Spinal cord (tissue), 10 donors: ENCODE measurements around the gene CENPB. TPM values are rescaled to one million over a fixed set of nuclear protein-coding genes. Genes with fewer than 3 reads are reported as not detected.
A peak's percentile ranks its signal among the peaks of the same experiment; 100 is the strongest.
"Not testable (repeated sequence)": the region's sequence is repeated elsewhere in the genome, so short reads cannot be mapped to it uniquely, and the experiment has no call there.

Source experiments
- DNase-seq, 6 donors: peaks; one replicate each; pipeline versions ENCODE4 v3.0.0 to v3.0.0-alpha.2; 2013 to 2015; ENCODE audit warnings: low spot score in 6 of 6, low read depth in 4 of 6
- H3K27ac ChIP-seq: one replicate; pipeline ENCODE4 v1.5.1; 2013; ENCODE audit warnings: low read depth, low read length, control low read depth
- H3K27me3 ChIP-seq: one replicate; pipeline ENCODE4 v1.6.1; 2013; ENCODE audit warnings: low read length; ENCODE audit not compliant: control insufficient read depth, insufficient read depth
- H3K36me3 ChIP-seq: one replicate; pipeline ENCODE4 v1.6.1; 2013; ENCODE audit warnings: low read length; ENCODE audit not compliant: control insufficient read depth, insufficient read depth
- H3K4me1 ChIP-seq: one replicate; pipeline ENCODE4 v1.6.1; 2013; ENCODE audit warnings: low read length; ENCODE audit not compliant: control insufficient read depth, insufficient read depth
- H3K4me3 ChIP-seq: one replicate; pipeline ENCODE4 v1.5.1; 2013; ENCODE audit warnings: low read depth, low read length, control low read depth
- H3K9me3 ChIP-seq: one replicate; pipeline ENCODE4 v1.6.1; 2013; ENCODE audit warnings: low read length; ENCODE audit not compliant: control insufficient read depth, insufficient read depth
- WGBS: methylation state at CpG from one replicate; pipeline ENCODE4 v1.1.5; 2013; ENCODE audit warnings: missing lambda C conversion rate; ENCODE audit not compliant: insufficient coverage; 5-methylcytosine and 5-hydroxymethylcytosine counted together
- long read RNA-seq, 4 donors: transcript quantifications; one replicate each; lab custom pipeline, GENCODE V29; 2026
- polyA plus RNA-seq, 2 donors: library from polyadenylated mRNA; unstranded; fragments of 120-200 nt; gene quantifications; one replicate each; pipeline ENCODE4 v1.2.1, GENCODE V29; 2013; ENCODE audit not compliant: insufficient read length in 2 of 2
- total RNA-seq, 2 donors: library from RNA; depleted of rRNA in 1 of 2; stranded (reverse); fragments of 120-200 nt in 1 of 2; fragments of >200 nt in 1 of 2; gene quantifications; one replicate each; pipeline versions ENCODE4 v1.2.3 to v1.2.4, GENCODE V29; 2013 to 2014
- donor health status: healthy.

Gene CENPB, protein sequence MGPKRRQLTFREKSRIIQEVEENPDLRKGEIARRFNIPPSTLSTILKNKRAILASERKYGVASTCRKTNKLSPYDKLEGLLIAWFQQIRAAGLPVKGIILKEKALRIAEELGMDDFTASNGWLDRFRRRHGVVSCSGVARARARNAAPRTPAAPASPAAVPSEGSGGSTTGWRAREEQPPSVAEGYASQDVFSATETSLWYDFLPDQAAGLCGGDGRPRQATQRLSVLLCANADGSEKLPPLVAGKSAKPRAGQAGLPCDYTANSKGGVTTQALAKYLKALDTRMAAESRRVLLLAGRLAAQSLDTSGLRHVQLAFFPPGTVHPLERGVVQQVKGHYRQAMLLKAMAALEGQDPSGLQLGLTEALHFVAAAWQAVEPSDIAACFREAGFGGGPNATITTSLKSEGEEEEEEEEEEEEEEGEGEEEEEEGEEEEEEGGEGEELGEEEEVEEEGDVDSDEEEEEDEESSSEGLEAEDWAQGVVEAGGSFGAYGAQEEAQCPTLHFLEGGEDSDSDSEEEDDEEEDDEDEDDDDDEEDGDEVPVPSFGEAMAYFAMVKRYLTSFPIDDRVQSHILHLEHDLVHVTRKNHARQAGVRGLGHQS
- total RNA-seq = 10 to 100 TPM; 35.9 to 74.8 TPM
- polyA plus RNA-seq = 10 to 100 TPM; 75.5 to 80.3 TPM
- long read RNA-seq, donor 1, transcript CENPB-201 (1 exons, 2,840 nt) = major isoform, 54 of 54 reads
- long read RNA-seq, donor 1, partial matches to known transcripts = 0 of 54 reads
- long read RNA-seq, donor 1, other reads (novel, unspliced or antisense) = 0 of 54 reads
- long read RNA-seq, donor 2, transcript CENPB-201 (1 exons, 2,840 nt) = major isoform, 45 of 45 reads
- long read RNA-seq, donor 2, partial matches to known transcripts = 0 of 45 reads
- long read RNA-seq, donor 2, other reads (novel, unspliced or antisense) = 0 of 45 reads
- long read RNA-seq, donor 3, transcript CENPB-201 (1 exons, 2,840 nt) = major isoform, 44 of 44 reads
- long read RNA-seq, donor 3, partial matches to known transcripts = 0 of 44 reads
- long read RNA-seq, donor 3, other reads (novel, unspliced or antisense) = 0 of 44 reads
- long read RNA-seq, donor 4, transcript CENPB-201 (1 exons, 2,840 nt) = major isoform, 62 of 62 reads
- long read RNA-seq, donor 4, partial matches to known transcripts = 0 of 62 reads
- long read RNA-seq, donor 4, other reads (novel, unspliced or antisense) = 0 of 62 reads

DNA sequence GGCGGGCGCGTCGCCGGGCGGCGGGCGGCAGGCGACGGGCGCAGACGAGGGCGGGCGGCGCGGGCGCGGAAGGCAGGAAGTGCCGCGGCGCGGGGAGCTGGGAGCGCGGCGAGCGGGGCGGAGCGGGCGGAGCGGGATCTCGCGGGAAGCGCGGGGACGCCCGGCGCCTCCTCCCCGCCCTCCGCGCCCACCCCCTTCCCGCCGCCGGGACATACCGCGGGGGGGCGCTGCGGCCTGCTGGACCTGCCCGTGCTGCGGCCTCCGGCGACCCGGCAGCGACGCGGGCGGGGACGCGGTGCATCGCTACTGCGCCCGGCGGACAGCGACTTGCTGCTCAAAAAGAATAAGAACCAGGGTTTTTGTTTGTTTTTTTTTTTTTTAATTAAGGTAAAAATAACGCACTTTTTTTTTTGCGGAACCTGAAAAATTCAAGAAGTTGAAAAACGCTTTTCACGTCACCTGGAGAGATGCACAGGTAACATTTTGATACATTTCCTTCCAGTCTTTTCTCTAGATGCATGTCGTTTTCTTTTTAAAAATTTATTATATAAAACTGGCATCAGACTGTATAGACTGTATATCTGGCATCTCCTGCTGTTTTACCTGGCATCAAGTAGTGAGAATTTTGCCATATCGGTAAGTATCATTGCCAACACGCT lies at the start of gene CENPB:
TSS of gene CENPB (minus strand) at position 76 of the 659 bp plus-strand sequence. CDS start 257 bp downstream, outside the sequence.
- Histone ChIP-seq H3K9me3 (no peaks in the 10 kb centered on the region), H3K4me3 (peak within 1 kb of the TSS; percentile 67), H3K27ac (peak within 1 kb of the TSS; percentile 75), H3K36me3 (peaks cover 26% of the 10 kb centered on the region), H3K4me1 (peaks cover 37% of the 10 kb centered on the region), H3K27me3 (no peaks in the 10 kb centered on the region)
- DNase-seq = peak in 5 of 6 donors; percentile 77 to 96 (median 83)
- 0% methylated on average over 55 of the region's 70 CpGs for WGBS

DNA sequence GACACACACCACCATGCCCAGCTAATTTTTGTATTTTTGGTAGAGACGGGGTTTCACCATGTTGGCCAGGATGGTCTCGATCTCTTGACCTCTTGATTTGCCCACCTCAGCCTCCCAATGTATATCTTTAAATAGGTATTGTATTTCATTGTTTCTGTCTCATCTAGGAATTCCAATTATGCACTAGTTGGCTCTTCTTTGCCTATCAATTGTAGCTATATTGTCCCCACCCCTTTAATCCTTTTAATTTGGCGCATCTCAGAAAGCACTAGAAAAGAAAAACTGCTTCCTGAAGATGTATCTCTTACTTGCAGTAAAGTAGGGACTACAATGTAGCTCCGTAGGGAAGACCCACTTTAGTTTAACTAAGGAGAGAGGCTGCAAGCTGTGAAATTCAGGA lies 49.6 kb upstream of the CENPB start:
- Histone ChIP-seq H3K9me3 (no peaks in the 10 kb centered on the region), H3K4me1 (no peaks in the 10 kb centered on the region), H3K27me3 (no peaks in the 10 kb centered on the region), H3K36me3 (peaks cover 4% of the 10 kb centered on the region), H3K27ac (no peak overlapping the region), H3K4me3 (no peak overlapping the region)
- 90% methylated on average over 1 of the region's 4 CpGs for WGBS
- no peak for DNase-seq

DNA sequence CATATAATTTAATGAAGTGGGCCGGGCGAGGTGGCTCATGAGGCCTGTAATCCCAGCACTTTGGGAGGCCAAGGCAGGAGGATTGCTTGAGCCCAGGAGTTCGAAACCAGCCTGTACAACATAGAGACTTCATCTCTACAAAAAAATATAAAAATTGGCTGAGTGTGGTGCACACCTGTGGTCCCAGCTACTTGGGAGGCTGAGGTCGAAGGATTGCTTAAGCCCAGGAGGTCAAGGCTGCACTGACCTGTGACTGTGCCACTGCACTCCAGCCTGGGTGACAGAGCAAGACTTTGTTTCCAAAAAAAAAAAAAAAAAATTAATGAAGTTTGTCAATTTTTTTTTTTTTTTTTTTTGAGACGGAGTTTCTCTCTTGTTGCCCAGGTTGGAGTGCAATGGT lies 43.4 kb upstream of the CENPB start:
- H3K4me3 ChIP-seq = not testable (repeated sequence)
- WGBS = 100% methylated on average over 1 of the region's 5 CpGs
- H3K36me3 ChIP-seq = peaks cover 22% of the 10 kb centered on the region

DNA sequence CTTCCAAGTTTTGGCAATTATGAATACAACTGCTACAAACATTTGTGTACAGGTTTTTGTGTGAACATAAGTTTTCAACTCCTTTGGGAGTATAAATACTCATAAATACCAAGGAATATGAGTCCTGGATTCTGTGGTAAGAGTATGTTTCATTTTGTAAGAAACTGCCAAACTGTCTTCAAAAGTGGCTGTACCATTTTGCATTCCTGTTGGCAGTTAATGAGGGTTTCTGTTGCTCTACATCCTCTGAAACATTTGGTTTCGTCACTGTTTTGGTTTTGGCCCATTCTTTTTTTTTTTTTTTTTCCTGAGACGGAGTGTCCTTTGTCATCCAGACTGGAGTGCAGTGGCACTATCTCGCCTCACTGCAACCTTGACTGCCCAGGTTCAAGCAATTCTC lies 42.3 kb upstream of the CENPB start:
- Histone ChIP-seq H3K9me3 (no peaks in the 10 kb centered on the region), H3K4me1 (no peaks in the 10 kb centered on the region), H3K4me3 (no peak overlapping the region), H3K27me3 (no peaks in the 10 kb centered on the region), H3K27ac (no peak overlapping the region), H3K36me3 (peaks cover 31% of the 10 kb centered on the region)
- no peak for DNase-seq
- 87% methylated on average over 3 of the region's 3 CpGs for WGBS

More for the DNA sequence above, 43.4 kb upstream of the CENPB start:
- H3K9me3 ChIP-seq, H3K27me3 ChIP-seq, H3K27ac ChIP-seq, H3K4me1 ChIP-seq, DNase-seq: not testable (repeated sequence)

DNA sequence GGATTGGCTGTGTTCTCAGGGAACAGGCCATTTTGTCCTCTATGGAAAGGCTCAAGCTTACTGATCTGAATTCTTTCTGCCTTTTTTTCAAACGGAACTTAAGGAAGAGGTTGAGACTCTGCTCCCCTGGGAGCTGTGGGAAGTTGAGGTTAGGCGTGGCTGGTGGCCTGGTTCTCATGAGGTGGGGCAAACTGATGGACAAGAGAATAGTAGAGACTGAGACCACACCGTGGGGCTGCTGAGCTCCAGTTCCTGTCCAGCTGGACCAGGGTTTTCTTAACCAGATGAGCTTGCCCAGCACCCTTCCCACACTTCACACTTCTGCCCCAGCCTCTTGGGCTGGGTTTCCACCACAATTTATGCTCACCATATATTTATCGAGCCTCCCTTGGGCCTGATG lies 39.9 kb upstream of the CENPB start:
- Histone ChIP-seq H3K27ac (no peak overlapping the region), H3K27me3 (no peaks in the 10 kb centered on the region), H3K4me3 (no peak overlapping the region), H3K4me1 (peaks cover 1% of the 10 kb centered on the region), H3K9me3 (no peaks in the 10 kb centered on the region), H3K36me3 (peaks cover 44% of the 10 kb centered on the region)
- no peak for DNase-seq
- WGBS = 90% methylated on average over 4 of the region's 4 CpGs

DNA sequence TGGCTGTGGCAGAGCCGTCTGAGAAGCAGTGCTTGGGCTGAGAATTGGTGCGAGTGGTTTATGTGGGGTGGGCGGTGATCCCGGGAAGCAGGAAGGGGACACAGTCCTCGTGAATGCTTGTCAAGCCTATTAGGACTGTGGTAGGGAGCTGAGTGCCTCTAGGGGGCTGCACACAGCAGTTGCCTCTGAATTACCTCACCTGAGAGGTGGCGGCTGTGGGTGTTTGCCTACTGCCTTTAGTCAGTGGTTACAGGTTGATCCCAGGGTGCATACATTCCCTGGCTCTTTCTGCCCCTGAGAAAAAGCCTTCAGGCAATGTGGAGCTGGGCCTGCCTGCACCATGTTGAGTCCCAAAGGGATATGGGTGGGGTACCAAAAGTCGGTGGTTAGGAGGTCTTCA lies 39.0 kb upstream of the CENPB start:
- H3K4me1 ChIP-seq = peaks cover 5% of the 10 kb centered on the region
- H3K4me3 ChIP-seq = no peak overlapping the region
- no peaks in the 10 kb centered on the region for H3K9me3 ChIP-seq
- WGBS = 71% methylated on average over 6 of the region's 7 CpGs
- H3K27me3 ChIP-seq = no peaks in the 10 kb centered on the region
- no peak for DNase-seq
- peaks cover 44% of the 10 kb centered on the region for H3K36me3 ChIP-seq
- no peak overlapping the region for H3K27ac ChIP-seq

DNA sequence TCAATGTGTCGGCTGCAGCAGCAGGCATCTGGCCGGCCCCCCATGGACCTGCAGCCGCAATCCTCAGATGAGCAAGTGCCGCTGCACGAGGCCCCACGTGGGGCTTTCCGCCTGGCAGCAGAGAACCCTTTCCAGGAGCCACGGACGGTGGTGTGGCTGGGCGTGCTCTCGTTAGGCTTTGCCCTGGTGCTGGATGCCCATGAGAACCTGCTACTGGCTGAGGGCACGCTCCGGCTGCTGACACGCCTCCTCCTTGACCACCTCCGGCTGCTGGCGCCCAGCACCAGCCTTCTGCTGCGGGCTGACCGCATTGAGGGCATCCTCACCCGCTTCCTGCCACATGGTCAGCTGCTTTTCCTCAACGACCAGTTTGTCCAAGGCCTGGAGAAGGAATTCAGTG lies 37.3 kb upstream of the CENPB start:
- no peak overlapping the region for H3K4me3 ChIP-seq
- H3K27me3 ChIP-seq = no peaks in the 10 kb centered on the region
- H3K9me3 ChIP-seq = no peaks in the 10 kb centered on the region
- peaks cover 13% of the 10 kb centered on the region for H3K4me1 ChIP-seq
- no peak for DNase-seq
- peaks cover 44% of the 10 kb centered on the region for H3K36me3 ChIP-seq
- no peak overlapping the region for H3K27ac ChIP-seq
- WGBS = 95% methylated on average over 20 of the region's 20 CpGs

DNA sequence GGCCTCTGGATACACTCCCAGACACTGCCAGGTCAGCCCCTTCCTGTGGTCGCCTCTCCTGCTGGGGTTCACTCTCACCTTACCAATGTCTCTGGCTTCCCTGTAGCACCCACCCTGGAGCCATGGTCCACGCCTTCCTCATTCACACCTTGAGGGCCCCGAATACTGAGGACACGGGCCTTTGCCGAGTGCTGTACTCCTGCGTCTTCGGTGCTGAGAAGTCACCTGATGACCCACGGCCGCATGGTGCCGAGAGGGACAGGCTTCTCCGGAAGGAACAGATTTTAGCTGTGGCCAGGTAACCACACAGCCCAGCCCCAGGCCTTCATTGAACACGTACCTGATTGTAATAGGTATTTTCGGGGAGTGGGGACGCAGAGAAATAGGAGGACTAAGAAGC lies 35.5 kb upstream of the CENPB start:
- H3K27me3 ChIP-seq = no peaks in the 10 kb centered on the region
- H3K4me1 ChIP-seq = peaks cover 22% of the 10 kb centered on the region
- no peaks in the 10 kb centered on the region for H3K9me3 ChIP-seq
- DNase-seq = no peak
- WGBS = 95% methylated on average over 12 of the region's 14 CpGs
- peaks cover 41% of the 10 kb centered on the region for H3K36me3 ChIP-seq
- H3K27ac ChIP-seq = no peak overlapping the region
- H3K4me3 ChIP-seq = no peak overlapping the region
